ENCODE measurements around the gene SNX2. TPM values are rescaled to one million over a fixed set of nuclear protein-coding genes. Genes with fewer than 3 reads are reported as not detected.

Gene SNX2
- total and polyA plus RNA-seq, 2 experiments from 2014 or later: 56.5 to 62.5 TPM

GRCh38 chr5:122864400-122864799 is 89.5 kb downstream of the SNX2 start:
- Histone ChIP-seq H3K79me2 (ENCODE audit: insufficient read depth) (peaks cover 80% of the 10 kb centered on the region), H3K4me1 (ENCODE audit: insufficient read depth) (peaks cover 6% of the 10 kb centered on the region; the same call in 1 of the 2 replicates), H3K9me3 (ENCODE audit: low read depth) (no peaks in the 10 kb centered on the region), H3K4me2 (ENCODE audit: unreplicated experiment) (no peak overlapping the region), H3K36me3 (ENCODE audit: low read depth) (0 out of 2 replicates have a peak, but pooled peaks cover 7% of the 10 kb centered on the region), H3K9ac (no peak overlapping the region), H3F3A (ENCODE audit: insufficient read depth) (peaks cover 5% of the 10 kb centered on the region; the same call in 1 of the 2 replicates), H4K20me1 (ENCODE audit: insufficient read depth) (no peaks in the 10 kb centered on the region), H2AFZ (no peak overlapping the region), H3K27ac (no peak overlapping the region), H3K27me3 (replicated peaks; ENCODE audit: insufficient read depth) (no peaks in the 10 kb centered on the region), H3K9me2 (ENCODE audit: insufficient read depth) (no peaks in the 10 kb centered on the region; the same call in 1 of the 2 replicates), H3K4me3 (no peak overlapping the region)
- DNase-seq: no peak
- WGBS, 2 experiments (ENCODE audit: low coverage in 1 of 2, low lambda C conversion rate in 2 of 2, missing lambda C conversion rate in 2 of 2): 68 to 69% methylated on average over 6 of the region's 6 CpGs
- TF ChIP-seq EZH2phosphoT487 (IDR thresholded peaks at IDR 0.05; ENCODE audit: insufficient read depth, low read depth): no peak
- TF ChIP-seq EZH2 (IDR thresholded peaks at IDR 0.05; ENCODE audit: insufficient read depth, poor library complexity, severe bottlenecking): no peak
- in situ Hi-C loops (cut with MboI): no loop called here

DNA sequence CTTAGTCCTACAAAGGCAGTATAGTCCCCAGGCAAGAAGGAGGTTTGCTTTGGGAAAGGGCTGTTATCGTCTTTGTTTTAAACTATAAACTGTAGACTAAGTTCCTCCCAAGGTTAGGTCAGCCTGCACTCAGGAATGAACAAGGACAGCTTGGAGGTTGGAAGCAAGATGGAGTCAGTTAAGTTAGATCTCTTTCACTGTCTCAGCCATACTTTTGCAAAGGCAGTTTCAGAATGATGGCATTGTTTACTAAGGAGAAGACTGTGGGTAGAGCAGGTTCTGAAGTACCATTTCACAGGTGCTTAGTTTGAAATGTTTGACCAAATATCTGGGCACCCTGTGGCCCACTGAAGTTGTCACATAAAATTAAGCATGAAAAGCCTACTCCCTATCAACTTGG is 90.0 kb downstream of the SNX2 start:
- peaks cover 10% of the 10 kb centered on the region for H3K4me1 ChIP-seq (ENCODE audit: insufficient read depth)
- H3K27ac ChIP-seq: no peak overlapping the region
- H3F3A ChIP-seq (ENCODE audit: insufficient read depth): peaks cover 10% of the 10 kb centered on the region
- H3K9me2 ChIP-seq (ENCODE audit: insufficient read depth): no peaks in the 10 kb centered on the region; the same call in 1 of the 2 replicates
- no peak overlapping the region for H3K4me2 ChIP-seq (ENCODE audit: unreplicated experiment)
- no peak for DNase-seq
- no peak overlapping the region for H3K9ac ChIP-seq
- H4K20me1 ChIP-seq (ENCODE audit: insufficient read depth): no peaks in the 10 kb centered on the region
- H2AFZ ChIP-seq: no peak overlapping the region
- no peak for TF ChIP-seq EZH2phosphoT487 (IDR thresholded peaks at IDR 0.05; ENCODE audit: insufficient read depth, low read depth)
- no peak for TF ChIP-seq EZH2 (IDR thresholded peaks at IDR 0.05; ENCODE audit: insufficient read depth, poor library complexity, severe bottlenecking)
- in situ Hi-C loops (cut with MboI): no loop called here
- 0 out of 2 replicates have a peak, but pooled peaks cover 7% of the 10 kb centered on the region for H3K36me3 ChIP-seq (ENCODE audit: low read depth)
- no peak overlapping the region for H3K4me3 ChIP-seq
- peaks cover 76% of the 10 kb centered on the region for H3K79me2 ChIP-seq (ENCODE audit: insufficient read depth)
- H3K27me3 ChIP-seq (replicated peaks; ENCODE audit: insufficient read depth): no peaks in the 10 kb centered on the region
- H3K9me3 ChIP-seq (ENCODE audit: low read depth): no peaks in the 10 kb centered on the region
- WGBS, 2 experiments (ENCODE audit: low coverage in 1 of 2, low lambda C conversion rate in 2 of 2, missing lambda C conversion rate in 2 of 2): 45 to 73% methylated on average over 1 of the region's 1 CpG

DNA sequence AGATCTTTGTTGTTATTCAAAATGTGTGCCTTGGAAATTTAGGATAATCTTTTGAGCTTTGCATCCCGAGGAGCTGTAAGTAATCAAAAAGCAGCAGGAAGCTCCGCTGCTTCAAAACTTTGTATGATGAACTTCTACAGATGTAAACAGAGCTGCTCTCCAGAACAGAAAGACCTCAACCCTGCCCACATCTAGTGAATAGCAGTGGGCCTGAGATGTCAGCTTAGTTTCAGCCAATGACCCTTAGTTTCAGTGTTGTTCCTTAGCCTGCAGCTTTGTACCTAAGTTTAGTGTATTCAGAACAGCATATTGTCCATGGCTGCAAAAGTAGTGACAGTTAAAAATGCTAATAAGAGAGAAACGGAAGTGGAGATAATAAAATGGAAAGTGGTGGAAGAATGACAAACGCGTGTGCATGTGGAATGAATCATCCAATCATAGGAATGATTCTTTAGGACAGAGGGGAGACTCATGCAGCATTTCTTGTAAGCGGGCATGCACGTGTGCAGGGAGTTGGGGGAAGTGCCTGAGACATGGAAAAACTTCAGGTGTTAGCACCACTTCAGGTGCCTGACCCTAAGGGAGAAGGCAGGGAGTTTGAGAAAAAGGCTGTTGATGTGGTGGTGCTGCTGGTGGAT is 95.5 kb downstream of the SNX2 start:
- Histone ChIP-seq H3K9me2 (ENCODE audit: insufficient read depth) (no peaks in the 10 kb centered on the region; the same call in 1 of the 2 replicates), H2AFZ (peak overlapping the region; percentile 29; the same call in 1 of the 2 replicates), H3K9ac (peak overlapping the region; percentile 51), H3K27ac (peak overlapping the region; percentile 63), H3K27me3 (replicated peaks; ENCODE audit: insufficient read depth) (no peaks in the 10 kb centered on the region), H3K4me3 (peak overlapping the region; percentile 27), H3K36me3 (ENCODE audit: low read depth) (0 out of 2 replicates have a peak, but pooled peaks cover 7% of the 10 kb centered on the region), H3K4me1 (ENCODE audit: insufficient read depth) (peaks cover 25% of the 10 kb centered on the region), H3K9me3 (ENCODE audit: low read depth) (no peaks in the 10 kb centered on the region), H4K20me1 (ENCODE audit: insufficient read depth) (no peaks in the 10 kb centered on the region), H3K4me2 (ENCODE audit: unreplicated experiment) (peak overlapping the region; percentile 61), H3K79me2 (ENCODE audit: insufficient read depth) (peaks cover 69% of the 10 kb centered on the region), H3F3A (ENCODE audit: insufficient read depth) (peaks cover 30% of the 10 kb centered on the region)
- 9% methylated on average over 7 of the region's 7 CpGs for WGBS, 2 experiments (ENCODE audit: low coverage in 1 of 2, low lambda C conversion rate in 2 of 2, missing lambda C conversion rate in 2 of 2)
- TF ChIP-seq EZH2phosphoT487 (IDR thresholded peaks at IDR 0.05; ENCODE audit: insufficient read depth, low read depth) (no peak), EZH2 (IDR thresholded peaks at IDR 0.05; ENCODE audit: insufficient read depth, poor library complexity, severe bottlenecking) (no peak)
- DNase-seq: peak; percentile 85
- in situ Hi-C loops (cut with MboI): no loop called here

DNA sequence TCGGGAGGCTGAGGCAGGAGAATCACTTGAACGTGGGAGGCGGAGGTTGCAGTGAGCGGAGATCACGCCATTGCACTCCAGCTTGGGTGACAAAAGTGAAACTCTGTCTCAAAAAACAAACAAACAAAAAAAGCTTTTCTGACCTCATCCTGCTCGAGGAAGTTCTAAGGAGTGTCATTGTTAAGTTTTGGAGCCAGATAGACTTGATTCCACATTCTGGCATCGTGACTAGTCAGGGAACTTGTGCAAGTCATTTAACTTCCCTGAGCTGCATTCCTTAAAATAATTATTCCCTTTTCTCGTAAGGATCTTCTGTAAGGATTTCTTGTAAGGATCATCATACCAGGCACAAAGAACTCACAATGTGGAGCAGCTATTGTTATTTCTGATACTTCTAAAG is 96.8 kb downstream of the SNX2 start:
- Histone ChIP-seq H3K4me2 (ENCODE audit: unreplicated experiment) (no peak overlapping the region), H3K36me3 (ENCODE audit: low read depth) (0 out of 2 replicates have a peak, but pooled peaks cover 7% of the 10 kb centered on the region), H3K9me2 (ENCODE audit: insufficient read depth) (no peaks in the 10 kb centered on the region), H3K4me3 (peak overlapping the region; percentile 30; the same call in 1 of the 2 replicates), H3K9ac (peak overlapping the region; percentile 51; the same call in 1 of the 2 replicates), H3K79me2 (ENCODE audit: insufficient read depth) (peaks cover 69% of the 10 kb centered on the region), H3K4me1 (ENCODE audit: insufficient read depth) (peaks cover 25% of the 10 kb centered on the region), H4K20me1 (ENCODE audit: insufficient read depth) (no peaks in the 10 kb centered on the region), H2AFZ (no peak overlapping the region), H3K27ac (peak overlapping the region; percentile 63), H3K9me3 (ENCODE audit: low read depth) (no peaks in the 10 kb centered on the region), H3F3A (ENCODE audit: insufficient read depth) (peaks cover 30% of the 10 kb centered on the region), H3K27me3 (replicated peaks; ENCODE audit: insufficient read depth) (no peaks in the 10 kb centered on the region)
- 58 to 61% methylated on average over 8 of the region's 8 CpGs for WGBS, 2 experiments (ENCODE audit: low coverage in 1 of 2, low lambda C conversion rate in 2 of 2, missing lambda C conversion rate in 2 of 2)
- in situ Hi-C loops (cut with MboI): no loop called here
- peak; percentile 79 for DNase-seq
- no peak for TF ChIP-seq EZH2phosphoT487 (IDR thresholded peaks at IDR 0.05; ENCODE audit: insufficient read depth, low read depth)
- no peak for TF ChIP-seq EZH2 (IDR thresholded peaks at IDR 0.05; ENCODE audit: insufficient read depth, poor library complexity, severe bottlenecking)
